Astrocyte of the spinal cord (primary cell): ENCODE data around the gene CATSPERE.

Experiments used
- DNase-seq: peaks from one replicate; pipeline ENCODE4 v3.0.0; 2011; ENCODE audit warnings: low read depth, low spot score
- H3K4me3 ChIP-seq: 2 replicates; pipeline ENCODE4 v1.5.1; 2011; ENCODE audit warnings: low read depth, mild to moderate bottlenecking, low read length, moderate library complexity
- CTCF ChIP-seq: IDR thresholded peaks from 2 replicates; pipeline ENCODE4 v1.5.1; 2012; ENCODE audit warnings: low read depth, mild to moderate bottlenecking, low read length, inconsistent platforms
- in situ Hi-C: cut with HindIII; loops from 2 replicates; pipeline ENCODE4 v1.10.0; 2017; ENCODE audit warnings: low sequenced_read_pairs

Gene CATSPERE

GRCh38 chr1:244513493-244513892, 52.4 kb downstream of the CATSPERE start:
- DNase-seq, result no peak

GRCh38 chr1:244515680-244516079, 54.6 kb downstream of the CATSPERE start:
- no peak overlapping the region for H3K4me3 ChIP-seq
- no peak for DNase-seq
- in situ Hi-C loops, result no loop called here
- no peak for TF ChIP-seq CTCF

More at GRCh38 chr1:244513493-244513892, 52.4 kb downstream of the CATSPERE start:
- in situ Hi-C loops, result no loop called here
- no peak for TF ChIP-seq CTCF
- no peak overlapping the region for H3K4me3 ChIP-seq

GRCh38 chr1:244536316-244536715, 75.2 kb downstream of the CATSPERE start:
- no peak for TF ChIP-seq CTCF
- no peak overlapping the region for H3K4me3 ChIP-seq
- no peak for DNase-seq
- in situ Hi-C loops, result no loop called here

GRCh38 chr1:244545511-244545910, 84.4 kb downstream of the CATSPERE start:
- in situ Hi-C loops, result no loop called here
- TF ChIP-seq CTCF, result no peak
- H3K4me3 ChIP-seq, result no peak overlapping the region
- DNase-seq, result no peak

GRCh38 chr1:244548558-244549115, 87.6 kb downstream of the CATSPERE start:
- no peak for DNase-seq
- in situ Hi-C loops, result no loop called here
- no peak overlapping the region for H3K4me3 ChIP-seq
- TF ChIP-seq CTCF, result no peak

GRCh38 chr1:244552336-244552735, 91.3 kb downstream of the CATSPERE start:
- no peak overlapping the region for H3K4me3 ChIP-seq
- in situ Hi-C loops, result no loop called here
- TF ChIP-seq CTCF, result no peak
- DNase-seq, result no peak

- DNase-seq, result no peak
- in situ Hi-C loops, result no loop called here
- H3K4me3 ChIP-seq, result no peak overlapping the region
- no peak for TF ChIP-seq CTCF
Observed at GRCh38 chr1:244556263-244556662, 95.2 kb downstream of the CATSPERE start.
